ENCODE measurements around the gene KCNQ1.

DNA sequence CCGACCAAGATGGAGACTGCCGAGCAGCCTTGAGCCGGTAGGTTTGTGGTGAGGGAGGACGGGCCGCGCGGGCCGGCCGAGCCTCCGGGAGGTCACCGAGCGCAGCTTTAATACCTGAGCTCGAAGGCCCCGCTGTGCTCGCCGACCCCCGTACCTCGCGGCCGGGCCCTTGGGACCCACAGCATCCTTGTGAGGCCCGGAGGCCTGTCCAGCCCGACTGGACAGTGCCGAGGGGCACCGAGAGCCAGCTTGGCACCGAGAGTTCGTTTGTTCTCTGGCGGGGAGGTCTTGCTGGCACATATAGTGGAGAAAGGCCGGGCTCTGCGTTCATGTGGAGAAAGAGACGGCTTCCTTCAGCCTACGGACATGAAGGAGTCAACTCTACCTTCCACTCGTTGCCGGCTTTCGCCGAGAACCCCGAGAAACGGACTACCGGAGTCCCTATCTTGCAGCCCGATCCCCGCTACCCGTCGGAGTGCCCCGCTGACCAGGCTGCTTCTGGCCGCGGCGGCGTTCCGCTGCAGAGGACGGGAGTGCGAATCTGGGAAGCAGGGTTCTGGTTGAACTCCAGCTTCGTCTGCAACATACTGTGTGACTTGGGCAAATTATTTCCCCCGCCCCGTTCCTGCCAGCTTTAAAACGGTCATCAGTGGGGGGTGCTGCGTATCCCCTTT is 43.9 kb upstream of the KCNQ1 start:
- TF ChIP-seq, protein P1, sequence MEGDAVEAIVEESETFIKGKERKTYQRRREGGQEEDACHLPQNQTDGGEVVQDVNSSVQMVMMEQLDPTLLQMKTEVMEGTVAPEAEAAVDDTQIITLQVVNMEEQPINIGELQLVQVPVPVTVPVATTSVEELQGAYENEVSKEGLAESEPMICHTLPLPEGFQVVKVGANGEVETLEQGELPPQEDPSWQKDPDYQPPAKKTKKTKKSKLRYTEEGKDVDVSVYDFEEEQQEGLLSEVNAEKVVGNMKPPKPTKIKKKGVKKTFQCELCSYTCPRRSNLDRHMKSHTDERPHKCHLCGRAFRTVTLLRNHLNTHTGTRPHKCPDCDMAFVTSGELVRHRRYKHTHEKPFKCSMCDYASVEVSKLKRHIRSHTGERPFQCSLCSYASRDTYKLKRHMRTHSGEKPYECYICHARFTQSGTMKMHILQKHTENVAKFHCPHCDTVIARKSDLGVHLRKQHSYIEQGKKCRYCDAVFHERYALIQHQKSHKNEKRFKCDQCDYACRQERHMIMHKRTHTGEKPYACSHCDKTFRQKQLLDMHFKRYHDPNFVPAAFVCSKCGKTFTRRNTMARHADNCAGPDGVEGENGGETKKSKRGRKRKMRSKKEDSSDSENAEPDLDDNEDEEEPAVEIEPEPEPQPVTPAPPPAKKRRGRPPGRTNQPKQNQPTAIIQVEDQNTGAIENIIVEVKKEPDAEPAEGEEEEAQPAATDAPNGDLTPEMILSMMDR (IDR thresholded peaks at IDR 0.05), result no peak
- no peak for TF ChIP-seq EZH2 (IDR thresholded peaks at IDR 0.05; ENCODE audit: borderline replicate concordance, insufficient read depth, low read depth, low read length, poor library complexity, severe bottlenecking)

Measured in B cell (primary cell).